Neuronal stem cell (in vitro differentiated cells): ENCODE measurements around the gene SOCS6.
"Not testable (repeated sequence)": the region's sequence is repeated elsewhere in the genome, so short reads cannot be mapped to it uniquely, and the experiment has no call there.

ENCODE experiments used
- DNase-seq: peaks from one replicate; pipeline ENCODE4 v3.0.0-alpha.2; 2013; ENCODE audit warnings: low spot score
- H2AFZ ChIP-seq: one replicate; pipeline ENCODE4 v1.6.1; 2013; ENCODE audit warnings: mild to moderate bottlenecking, low read length, inconsistent platforms
- H2AK5ac ChIP-seq: 2 replicates; pipeline ENCODE4 v1.6.1; 2013; ENCODE audit warnings: low read depth, mild to moderate bottlenecking, inconsistent platforms, low read length, moderate library complexity, mixed read lengths
- H2BK120ac ChIP-seq: 2 replicates; pipeline ENCODE4 v1.6.1; 2013; ENCODE audit warnings: low read depth, mild to moderate bottlenecking, inconsistent platforms, low read length, moderate library complexity, mixed read lengths
- H2BK12ac ChIP-seq: one replicate; pipeline ENCODE4 v1.6.1; 2013; ENCODE audit warnings: low read length, inconsistent platforms
- H2BK15ac ChIP-seq: 2 replicates; pipeline ENCODE4 v1.6.1; 2013; ENCODE audit warnings: mild to moderate bottlenecking, low read length, inconsistent platforms, mixed read lengths
- H2BK5ac ChIP-seq: one replicate; pipeline ENCODE4 v1.6.1; 2013; ENCODE audit warnings: inconsistent platforms, mild to moderate bottlenecking, low read length, moderate library complexity
- H3K14ac ChIP-seq: one replicate; pipeline ENCODE4 v1.6.1; 2013; ENCODE audit warnings: low read length, inconsistent platforms
- H3K18ac ChIP-seq: 2 replicates; pipeline ENCODE4 v1.6.1; 2013; ENCODE audit warnings: low read length, inconsistent platforms
- H3K23ac ChIP-seq: 2 replicates; pipeline ENCODE4 v1.6.1; 2013; ENCODE audit warnings: low read depth, mild to moderate bottlenecking, mixed read lengths, low read length, inconsistent platforms; ENCODE audit not compliant: poor library complexity
- H3K27ac ChIP-seq: replicated peaks from 3 replicates; pipeline ENCODE4 v1.5.1; 2013; ENCODE audit warnings: low read length, inconsistent platforms
- H3K27me3 ChIP-seq, 3 experiments: 2 replicates each; pipeline ENCODE4 v1.6.1; 2013; ENCODE audit warnings: low read length in 3 of 3, mild to moderate bottlenecking in 2 of 3, inconsistent platforms in 1 of 3, low read depth in 1 of 3, mixed read lengths in 1 of 3, moderate library complexity in 1 of 3; ENCODE audit not compliant: control insufficient read depth in 3 of 3, insufficient read depth in 3 of 3
- H3K36me3 ChIP-seq, 2 donors: replicated peaks in 1 of 2; 2 replicates each; pipeline ENCODE4 v1.6.1; 2013; ENCODE audit warnings: low read length in 2 of 2; ENCODE audit not compliant: control insufficient read depth in 2 of 2, insufficient read depth in 2 of 2
- H3K4ac ChIP-seq: 2 replicates; pipeline ENCODE4 v1.6.1; 2013; ENCODE audit warnings: inconsistent platforms, mild to moderate bottlenecking, low read length, moderate library complexity
- H3K4me1 ChIP-seq, 2 donors: 1 replicate in 1 of 2; 2 replicates in 1 of 2; pipeline ENCODE4 v1.6.1; 2013; ENCODE audit warnings: low read length in 2 of 2, low read depth in 1 of 2; ENCODE audit not compliant: control insufficient read depth in 2 of 2, insufficient read depth in 1 of 2
- H3K4me2 ChIP-seq: one replicate; pipeline ENCODE4 v1.6.1; 2013; ENCODE audit warnings: mild to moderate bottlenecking, low read length, inconsistent platforms; ENCODE audit not compliant: insufficient read depth, poor library complexity, severe bottlenecking
- H3K4me3 ChIP-seq, 2 donors: 2 replicates each; pipeline ENCODE4 v1.5.1; 2013; ENCODE audit warnings: low read length in 2 of 2, mild to moderate bottlenecking in 2 of 2, inconsistent platforms in 1 of 2, moderate library complexity in 1 of 2
- H3K79me1 ChIP-seq: one replicate; pipeline ENCODE4 v1.6.1; 2013; ENCODE audit warnings: low read depth, mild to moderate bottlenecking, inconsistent platforms, low read length, moderate library complexity
- H3K9ac ChIP-seq: one replicate; pipeline ENCODE4 v1.6.1; 2013; ENCODE audit warnings: mild to moderate bottlenecking, low read depth, low read length, inconsistent platforms; ENCODE audit not compliant: poor library complexity
- H3K9me3 ChIP-seq, 2 donors: replicated peaks in 1 of 2; 2 replicates each; pipeline versions ENCODE3 to v1.6.1; 2013; ENCODE audit warnings: low read length in 2 of 2, mild to moderate bottlenecking in 2 of 2, inconsistent platforms in 1 of 2, low read depth in 1 of 2, mixed read lengths in 1 of 2, moderate library complexity in 1 of 2; ENCODE audit not compliant: control insufficient read depth in 2 of 2, insufficient read depth in 1 of 2
- H4K8ac ChIP-seq: one replicate; pipeline ENCODE4 v1.6.1; 2013; ENCODE audit warnings: low read depth, mild to moderate bottlenecking, inconsistent platforms, low read length, moderate library complexity
- H4K91ac ChIP-seq: one replicate; pipeline ENCODE4 v1.6.1; 2013; ENCODE audit warnings: low read length, low read depth, mild to moderate bottlenecking, inconsistent platforms; ENCODE audit not compliant: poor library complexity
- WGBS, 2 donors: extraction: QIAGEN DNeasy Blood & Tissue Kit; methylation state at CpG; one replicate each; pipeline ENCODE4 v1.1.7; 2013; ENCODE audit warnings: missing lambda C conversion rate in 2 of 2, mixed read lengths in 1 of 2; ENCODE audit not compliant: insufficient read length in 2 of 2, insufficient replicate concordance in 1 of 2; ENCODE audit errors: extremely low coverage in 2 of 2; 5-methylcytosine and 5-hydroxymethylcytosine counted together

Gene SOCS6

GRCh38 chr18:70249118-70249517 lies 39.7 kb upstream of the SOCS6 start:
- Histone ChIP-seq H3K4ac (no peak overlapping the region), H2AK5ac (no peak overlapping the region), H4K8ac (no peak overlapping the region), H2BK15ac (no peak overlapping the region), H2AFZ (no peak overlapping the region), H3K4me1 (no peaks in the 10 kb centered on the region), H4K91ac (no peak overlapping the region), H3K4me3 (no peak overlapping the region), H3K27ac (no peak overlapping the region), H2BK12ac (no peak overlapping the region), H3K14ac (no peak overlapping the region), H3K9ac (no peak overlapping the region), H3K18ac (no peak overlapping the region), H3K4me2 (no peak overlapping the region), H3K79me1 (no peaks in the 10 kb centered on the region), H2BK120ac (no peak overlapping the region), H3K9me3 (no peaks in the 10 kb centered on the region), H3K36me3 (no peaks in the 10 kb centered on the region), H2BK5ac (no peak overlapping the region), H3K27me3 (no peaks in the 10 kb centered on the region), H3K23ac (no peak overlapping the region)
- WGBS, 2 donors: no CpG with 5 or more reads among the region's 5 CpGs
- no peak for DNase-seq

DNA sequence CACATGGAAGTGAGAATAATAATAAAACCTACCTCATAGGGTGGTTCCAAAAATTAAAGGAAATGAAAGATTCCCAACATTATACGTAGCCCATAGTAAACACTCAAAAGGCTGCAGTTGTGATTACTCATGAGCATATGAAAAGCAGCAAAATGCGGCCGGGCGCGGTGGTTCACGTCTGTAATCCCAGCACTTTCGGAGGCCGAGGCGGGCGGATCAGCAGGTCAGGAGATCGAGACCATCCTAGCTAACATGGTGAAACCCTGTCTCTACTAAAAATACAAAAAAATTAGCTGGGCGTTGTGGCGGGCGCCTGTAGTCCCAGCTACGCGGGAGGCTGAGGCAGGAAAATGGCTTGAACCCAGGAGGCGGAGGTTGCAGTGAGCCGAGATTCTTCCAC lies 39.0 kb upstream of the SOCS6 start:
- not testable (repeated sequence) for H2BK120ac ChIP-seq, H3K9me3 ChIP-seq, H3K18ac ChIP-seq, H3K27me3 ChIP-seq, H3K4ac ChIP-seq, H4K8ac ChIP-seq, H3K23ac ChIP-seq, H3K27ac ChIP-seq, H3K4me3 ChIP-seq, H2AK5ac ChIP-seq, H3K79me1 ChIP-seq, H3K14ac ChIP-seq, H3K4me2 ChIP-seq, H2BK5ac ChIP-seq, H4K91ac ChIP-seq, H2BK12ac ChIP-seq, H2AFZ ChIP-seq, H3K4me1 ChIP-seq, H2BK15ac ChIP-seq, H3K36me3 ChIP-seq, DNase-seq, H3K9ac ChIP-seq
- no CpG with 5 or more reads among the region's 18 CpGs for WGBS, 2 donors

DNA sequence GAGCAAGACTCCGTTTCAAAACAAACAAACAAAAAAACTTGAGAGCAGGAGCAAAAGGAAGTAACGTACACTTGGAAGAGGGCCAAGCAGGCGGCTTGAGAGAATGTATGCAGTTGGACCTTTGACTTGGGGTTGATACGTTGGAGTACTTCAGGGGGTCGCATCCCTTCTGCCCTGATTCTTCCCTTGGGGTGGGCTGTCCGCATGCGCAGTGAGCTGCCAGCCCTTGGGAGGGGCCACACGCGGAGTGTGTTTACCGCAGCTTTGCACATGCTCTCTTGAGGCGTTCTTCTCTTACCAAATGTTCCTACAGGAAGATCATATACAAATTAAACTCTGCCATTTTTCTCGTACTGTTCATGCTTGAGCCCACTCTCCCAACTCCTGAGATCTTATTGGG lies 38.1 kb upstream of the SOCS6 start:
- H3K4ac ChIP-seq: no peak overlapping the region
- H3K27ac ChIP-seq: no peak overlapping the region
- no peak overlapping the region for H3K4me3 ChIP-seq
- H3K36me3 ChIP-seq: no peaks in the 10 kb centered on the region
- H2BK15ac ChIP-seq: no peak overlapping the region
- no peak overlapping the region for H2BK12ac ChIP-seq
- H2AK5ac ChIP-seq: no peak overlapping the region
- H4K91ac ChIP-seq: no peak overlapping the region
- H2BK5ac ChIP-seq: no peak overlapping the region
- H3K14ac ChIP-seq: no peak overlapping the region
- no peak for DNase-seq
- H3K4me1 ChIP-seq: no peaks in the 10 kb centered on the region
- H3K79me1 ChIP-seq: no peaks in the 10 kb centered on the region
- H3K23ac ChIP-seq: no peak overlapping the region
- no peaks in the 10 kb centered on the region for H3K9me3 ChIP-seq
- H3K18ac ChIP-seq: no peak overlapping the region
- no peak overlapping the region for H3K4me2 ChIP-seq
- H2AFZ ChIP-seq: no peak overlapping the region
- no CpG with 5 or more reads among the region's 12 CpGs for WGBS, 2 donors
- no peak overlapping the region for H4K8ac ChIP-seq
- no peak overlapping the region for H2BK120ac ChIP-seq
- no peak overlapping the region for H3K9ac ChIP-seq
- H3K27me3 ChIP-seq: no peaks in the 10 kb centered on the region

DNA sequence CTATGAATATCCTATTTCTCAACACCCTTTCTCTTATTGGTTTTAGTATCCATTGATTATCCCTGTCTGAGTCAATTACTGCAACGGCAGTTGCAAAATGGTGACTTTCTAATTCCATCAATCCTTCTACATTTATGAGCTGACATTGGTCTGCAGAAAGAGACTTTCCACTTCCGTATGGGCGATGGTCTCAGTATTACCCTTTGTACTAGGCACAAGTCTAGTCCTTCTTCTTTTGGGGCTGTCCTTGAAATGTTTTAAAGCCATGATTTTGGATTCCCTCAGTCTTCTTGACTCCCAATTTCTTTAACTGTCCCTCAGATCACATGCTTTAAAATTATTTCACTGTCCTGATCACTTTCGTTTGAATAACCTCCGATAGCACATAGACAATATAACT lies 32.7 kb upstream of the SOCS6 start:
- Histone ChIP-seq H3K23ac (no peak overlapping the region), H4K8ac (no peak overlapping the region), H2AK5ac (no peak overlapping the region), H3K4me3 (no peak overlapping the region), H4K91ac (no peak overlapping the region), H2BK15ac (no peak overlapping the region), H3K4ac (no peak overlapping the region), H2AFZ (no peak overlapping the region), H3K14ac (no peak overlapping the region), H3K4me1 (no peaks in the 10 kb centered on the region), H3K79me1 (no peaks in the 10 kb centered on the region), H3K27me3 (no peaks in the 10 kb centered on the region), H3K9ac (no peak overlapping the region), H3K36me3 (no peaks in the 10 kb centered on the region), H2BK120ac (no peak overlapping the region), H3K4me2 (no peak overlapping the region), H3K9me3 (no peaks in the 10 kb centered on the region), H3K27ac (no peak overlapping the region), H2BK12ac (no peak overlapping the region), H3K18ac (no peak overlapping the region), H2BK5ac (no peak overlapping the region)
- DNase-seq: no peak
- no CpG with 5 or more reads among the region's 5 CpGs for WGBS, 2 donors
